HG03558 (cell line): ENCODE measurements around the gene MYO1D.
"Not testable (repeated sequence)": the region's sequence is repeated elsewhere in the genome, so short reads cannot be mapped to it uniquely, and the experiment has no call there.

Source experiments
- ATAC-seq: cut with Tn5 transposase; IDR thresholded peaks from one replicate; pipeline ENCODE4 v1.9.1; 2021; ENCODE audit warnings: moderate number of reproducible peaks; ENCODE audit not compliant: unreplicated experiment; ENCODE audit errors: extremely low read depth

Gene MYO1D

DNA sequence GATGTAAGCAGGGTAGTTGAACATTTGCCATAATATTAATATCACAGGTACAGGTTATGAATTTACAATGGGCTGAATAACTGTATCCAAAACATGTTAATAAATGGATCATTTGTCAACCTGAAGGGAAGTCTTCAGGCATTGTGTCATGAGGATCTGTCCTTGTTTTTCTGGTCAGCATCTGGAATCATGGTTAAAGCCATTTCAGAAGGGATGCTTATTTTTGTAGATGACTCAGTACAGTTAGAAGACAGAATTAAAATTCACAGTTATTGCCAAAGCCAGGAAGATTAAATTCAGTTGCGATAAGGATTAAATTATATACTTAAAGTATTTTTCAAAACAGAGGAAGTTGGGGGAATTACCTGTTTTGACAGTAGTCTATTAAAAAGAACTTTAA is 424.6 kb downstream of the MYO1D start:
- ATAC-seq = no peak

GRCh38 chr17:32451879-32452278 is 425.0 kb downstream of the MYO1D start:
- ATAC-seq = no peak

DNA sequence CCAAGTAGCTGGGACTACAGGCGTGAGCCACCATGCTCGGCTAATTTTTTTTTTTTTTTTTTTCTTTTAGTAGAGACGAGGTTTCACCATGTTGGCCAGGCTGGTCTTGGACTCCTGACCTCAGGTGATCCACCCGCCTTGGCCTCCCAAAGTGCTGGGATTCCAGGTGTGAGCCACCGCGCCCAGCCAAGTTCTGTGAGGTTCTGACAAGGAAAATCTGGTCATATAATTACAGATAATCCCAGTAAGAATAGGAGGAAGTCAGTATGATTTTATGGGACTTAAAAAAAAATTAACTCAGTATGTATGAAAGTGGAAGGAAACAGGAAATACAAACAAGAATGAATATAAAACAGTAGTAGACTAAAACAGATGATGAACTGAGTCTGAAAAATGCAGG is 426.5 kb downstream of the MYO1D start:
- ATAC-seq = not testable (repeated sequence)

- no peak for ATAC-seq
Measured at GRCh38 chr17:32449963-32450362, 427.0 kb downstream of the MYO1D start.

DNA sequence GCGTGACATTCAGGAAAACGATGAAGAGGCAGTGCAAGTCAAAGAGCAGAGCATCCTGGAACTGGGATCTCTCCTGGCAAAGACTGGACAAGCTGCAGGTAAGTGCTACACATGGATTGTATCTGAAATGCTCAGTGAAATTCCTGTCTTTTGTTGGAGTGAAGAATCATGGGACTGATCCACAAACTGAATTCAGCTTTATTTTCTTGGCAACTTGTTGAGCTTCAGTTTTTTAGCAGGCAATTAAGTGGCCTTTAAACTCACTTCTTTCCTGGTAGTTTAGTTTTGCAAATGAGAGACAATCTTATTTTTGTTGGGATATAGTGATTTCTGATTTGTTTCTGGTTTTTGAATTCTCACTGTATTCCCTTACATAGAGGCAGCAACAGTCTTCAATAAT is 430.0 kb downstream of the MYO1D start:
- ATAC-seq = no peak

GRCh38 chr17:32445971-32446370 is 431.0 kb downstream of the MYO1D start:
- no peak for ATAC-seq

DNA sequence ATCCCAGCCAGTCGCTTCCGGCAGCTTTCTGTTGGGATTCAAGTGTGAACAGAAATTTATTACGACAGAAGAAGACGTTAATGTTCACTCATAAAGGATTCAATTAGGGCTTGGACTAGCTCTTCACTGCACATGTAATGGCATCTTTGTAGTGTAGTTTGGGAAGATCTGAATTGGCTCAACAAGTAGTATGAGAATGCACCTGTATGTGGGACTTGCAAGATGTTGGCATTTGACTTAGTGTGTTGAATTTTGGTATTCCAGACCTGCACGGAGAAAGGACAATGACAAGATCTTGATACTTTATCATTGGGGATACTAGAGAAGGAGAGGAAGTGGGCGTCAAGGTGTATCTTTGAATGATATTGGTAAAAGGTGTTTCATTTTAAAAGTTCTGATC is 431.4 kb downstream of the MYO1D start:
- no peak for ATAC-seq

DNA sequence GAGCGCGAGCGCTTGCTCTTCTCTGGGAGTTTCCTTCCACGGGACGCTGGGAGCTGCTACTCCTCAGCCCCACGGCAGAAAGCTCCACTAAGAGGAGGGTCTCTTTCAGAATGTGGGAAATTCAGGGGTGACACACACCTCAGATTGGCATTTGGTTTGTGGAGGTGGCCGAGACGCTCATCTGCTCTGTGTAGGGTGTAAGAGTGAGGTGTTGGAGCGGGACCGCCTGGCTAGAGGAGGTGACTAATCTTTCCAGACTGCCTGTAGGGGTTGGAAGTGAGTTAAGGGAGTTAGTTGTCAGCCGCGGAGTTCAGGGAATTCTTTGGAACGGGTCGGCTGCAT is 431.9 kb downstream of the MYO1D start:
- ATAC-seq = no peak

DNA sequence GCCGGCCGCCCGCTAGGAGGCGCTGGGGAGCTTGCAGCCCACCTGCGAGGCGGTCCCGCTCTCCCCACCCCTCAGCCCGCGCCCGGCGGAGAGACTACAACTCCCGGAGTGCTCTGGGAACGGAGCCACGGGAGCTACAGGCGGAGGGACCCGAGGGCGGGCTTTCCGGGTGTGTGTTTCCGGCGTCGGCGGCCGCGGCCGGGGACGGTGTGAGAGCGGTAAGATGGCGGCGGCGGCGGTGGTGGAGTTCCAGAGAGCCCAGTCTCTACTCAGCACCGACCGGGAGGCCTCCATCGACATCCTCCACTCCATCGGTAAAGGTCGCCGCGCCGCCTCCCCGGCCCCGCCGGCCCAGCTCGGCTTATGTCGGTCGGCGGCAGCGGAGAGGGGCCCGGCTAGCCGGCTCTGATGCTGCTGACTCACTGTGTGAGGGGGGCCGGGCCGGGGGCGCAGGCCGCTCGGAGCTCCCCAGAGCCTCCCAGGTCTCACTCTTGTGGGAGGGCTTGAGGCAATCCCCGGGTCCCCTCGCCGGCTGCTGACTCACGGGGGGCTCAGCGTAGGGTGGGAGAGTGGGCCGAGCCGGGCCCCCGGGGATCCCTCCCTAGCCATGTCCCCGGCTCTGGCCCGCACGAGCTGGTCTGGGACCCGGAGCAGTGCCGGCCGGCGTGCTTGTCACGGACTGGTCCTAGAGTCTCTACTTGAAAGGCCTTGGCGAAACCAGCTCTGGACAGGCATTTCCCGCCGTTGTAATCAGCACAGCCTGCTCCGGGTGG is 432.4 kb downstream of the MYO1D start, which contains the start of gene PSMD11:
Gene PSMD11 (plus strand): TSS at position 210 of the 773 bp plus-strand sequence. CDS start 14 bp downstream, at position 224.
- peak; percentile 68 for ATAC-seq

DNA sequence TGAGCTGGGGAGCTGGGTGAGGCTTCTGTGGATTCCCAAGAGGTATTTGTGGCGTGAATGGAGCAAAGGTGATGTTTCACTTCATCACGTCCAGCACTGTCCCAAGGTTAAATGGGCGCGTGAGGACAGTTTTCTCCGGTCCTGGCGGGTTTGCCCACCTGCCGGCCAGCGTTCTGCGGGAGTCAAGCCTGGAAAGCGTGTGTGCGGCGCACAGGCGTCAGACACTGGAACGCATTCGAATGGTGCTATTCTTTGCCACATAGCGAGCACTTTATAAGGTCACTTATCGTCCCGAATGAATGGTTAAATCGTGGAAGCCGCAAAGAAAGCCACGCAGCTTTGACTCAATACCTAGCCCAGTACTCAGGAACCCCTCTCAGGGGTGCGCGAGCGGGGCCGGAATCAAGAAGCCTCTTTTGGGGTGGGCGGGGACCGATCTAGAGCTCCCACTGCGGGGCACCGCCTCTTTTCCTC is 433.1 kb downstream of the MYO1D start:
- no peak for ATAC-seq
